Transverse colon (tissue), 4 donors: ENCODE measurements around the gene SMYD3.

Experiments used
- CTCF ChIP-seq, 5 experiments: fragments of 200-600 bp in 3 of 5; fragments of 450-650 bp in 2 of 5; sonication (generic) in 3 of 5; IDR thresholded peaks; 1 replicate in 2 of 5; 2 replicates in 3 of 5; pipeline ENCODE4 v1.5.1; 2016 to 2017; ENCODE audit warnings: antibody characterized with exemption in 5 of 5, inconsistent platforms in 3 of 5, mild to moderate bottlenecking in 2 of 5, moderate library complexity in 1 of 5
- POLR2A ChIP-seq: fragments of 450-650 bp; IDR thresholded peaks from one replicate; pipeline ENCODE4 v1.6.1; 2016; ENCODE audit warnings: antibody characterized with exemption, mild to moderate bottlenecking, moderate library complexity
- POLR2AphosphoS5 ChIP-seq, 3 donors: sonication (generic); formaldehyde crosslinking; IDR thresholded peaks; one replicate each; pipeline ENCODE4 v1.6.1; 2016; ENCODE audit warnings: antibody characterized with exemption in 3 of 3

- TF ChIP-seq CTCF (IDR thresholded peaks at IDR 0.05) (no peak), POLR2AphosphoS5 (IDR thresholded peaks at IDR 0.05) (no peak), POLR2A (no peak)
Measured at GRCh38 chr1:245859493-245860114, 647.5 kb downstream of the SMYD3 start.
